Lung (tissue), 12 donors: ENCODE data around the gene GYPE. TPM values are rescaled to one million over a fixed set of nuclear protein-coding genes. Genes with fewer than 3 reads are reported as not detected.
"Not testable (repeated sequence)": the region's sequence is repeated elsewhere in the genome, so short reads cannot be mapped to it uniquely, and the experiment has no call there.

Source experiments
- ATAC-seq: fragments of 200-7000 bp; cut with Tn5 transposase; one replicate; pipeline ENCODE4 v1.9.1; 2020; ENCODE audit warnings: moderate number of reproducible peaks; ENCODE audit not compliant: insufficient read depth, low FRiP score
- DNase-seq, 3 donors: peaks; one replicate each; pipeline ENCODE4 v3.0.0-alpha.2; 2013 to 2017
- H3K27ac ChIP-seq, 2 donors: one replicate each; pipeline ENCODE4 v1.5.1; 2013; ENCODE audit warnings: mild to moderate bottlenecking in 2 of 2, moderate library complexity in 2 of 2, control low read depth in 1 of 2, inconsistent platforms in 1 of 2, low read depth in 1 of 2, low read length in 1 of 2
- H3K27me3 ChIP-seq, 3 donors: one replicate each; pipeline ENCODE4 v1.5.1; 2013; ENCODE audit warnings: low read length in 2 of 3; ENCODE audit not compliant: control insufficient read depth in 3 of 3, insufficient read depth in 3 of 3
- H3K36me3 ChIP-seq, 4 donors: one replicate each; pipeline ENCODE4 v1.5.1; 2013; ENCODE audit warnings: low read length in 4 of 4, mild to moderate bottlenecking in 1 of 4, moderate library complexity in 1 of 4; ENCODE audit not compliant: control insufficient read depth in 4 of 4, insufficient read depth in 4 of 4
- H3K4me1 ChIP-seq, 5 donors: one replicate each; pipeline ENCODE4 v1.5.1; 2013; ENCODE audit warnings: low read length in 5 of 5, mild to moderate bottlenecking in 2 of 5, moderate library complexity in 1 of 5; ENCODE audit not compliant: control insufficient read depth in 5 of 5, insufficient read depth in 5 of 5
- H3K4me3 ChIP-seq: one replicate; pipeline ENCODE4 v1.5.1; 2013; ENCODE audit warnings: mild to moderate bottlenecking, control low read depth, moderate library complexity
- H3K9ac ChIP-seq, 2 donors: one replicate each; pipeline ENCODE4 v1.5.1; 2013; ENCODE audit warnings: low read length in 2 of 2, control low read depth in 1 of 2; ENCODE audit not compliant: insufficient read depth in 1 of 2
- H3K9me3 ChIP-seq, 4 donors: one replicate each; pipeline ENCODE4 v1.5.1; 2013; ENCODE audit warnings: low read length in 3 of 4, mild to moderate bottlenecking in 1 of 4, moderate library complexity in 1 of 4; ENCODE audit not compliant: control insufficient read depth in 4 of 4, insufficient read depth in 3 of 4
- CTCF ChIP-seq: IDR thresholded peaks from 2 replicates; pipeline ENCODE4 v1.5.1; 2012; ENCODE audit warnings: mild to moderate bottlenecking; ENCODE audit errors: control extremely low read depth, extremely low read depth
- WGBS, 2 donors: extraction: QIAGEN DNeasy Blood & Tissue Kit; methylation state at CpG; one replicate each; pipeline ENCODE4 v1.1.7; 2013; 5-methylcytosine and 5-hydroxymethylcytosine counted together
- polyA plus RNA-seq, 2 donors: library from polyadenylated mRNA; stranded (reverse); fragments of 200-250 nt; gene quantifications; one replicate each; pipeline ENCODE4 v1.2.1, GENCODE V29; 2013
- total RNA-seq, 2 donors: library from RNA; depleted of rRNA in 1 of 2; stranded (reverse); fragments of >200 nt in 1 of 2; gene quantifications; one replicate each; pipeline ENCODE4 v1.2.1, GENCODE V29; 2014 to 2021
- donor health status: control.
- donor health status: control.
- donor health status: Bipolar disorder and iron deficiency.
- donor health status: healthy.
- donor health status: DM: yes; HTN: yes; CAD: no.

Gene GYPE
- total and polyA plus RNA-seq, 4 donors, result 0.70 to 7.0 (median 1.5) TPM

GRCh38 chr4:143882892-143883291 is 22.5 kb downstream of the GYPE start:
- Histone ChIP-seq H3K4me1 (no peaks in the 10 kb centered on the region), H3K36me3 (no peaks in the 10 kb centered on the region), H3K9me3 (no peaks in the 10 kb centered on the region), H3K27ac (no peak overlapping the region), H3K4me3 (no peak overlapping the region), H3K27me3 (no peaks in the 10 kb centered on the region), H3K9ac (no peak overlapping the region)
- no peak for ATAC-seq
- WGBS, 2 donors, result 84 to 92% methylated on average over 4 of the region's 4 CpGs
- no peak for TF ChIP-seq CTCF
- no peak for DNase-seq

GRCh38 chr4:143879561-143879960 is 25.8 kb downstream of the GYPE start:
- 56 to 76% methylated on average over 2 of the region's 2 CpGs for WGBS, 2 donors
- not testable (repeated sequence) for H3K9ac ChIP-seq, H3K4me3 ChIP-seq, DNase-seq, H3K27me3 ChIP-seq, H3K27ac ChIP-seq, H3K9me3 ChIP-seq, H3K4me1 ChIP-seq, ATAC-seq, H3K36me3 ChIP-seq

- H3K36me3 ChIP-seq, H3K9ac ChIP-seq, H3K9me3 ChIP-seq, DNase-seq, H3K4me3 ChIP-seq, H3K4me1 ChIP-seq, H3K27me3 ChIP-seq, H3K27ac ChIP-seq, ATAC-seq: not testable (repeated sequence)
- 96 to 97% methylated on average over 2 of the region's 2 CpGs for WGBS, 2 donors
These were observed 30.0 kb downstream of the GYPE start for GRCh38 chr4:143875357-143875756.

DNA sequence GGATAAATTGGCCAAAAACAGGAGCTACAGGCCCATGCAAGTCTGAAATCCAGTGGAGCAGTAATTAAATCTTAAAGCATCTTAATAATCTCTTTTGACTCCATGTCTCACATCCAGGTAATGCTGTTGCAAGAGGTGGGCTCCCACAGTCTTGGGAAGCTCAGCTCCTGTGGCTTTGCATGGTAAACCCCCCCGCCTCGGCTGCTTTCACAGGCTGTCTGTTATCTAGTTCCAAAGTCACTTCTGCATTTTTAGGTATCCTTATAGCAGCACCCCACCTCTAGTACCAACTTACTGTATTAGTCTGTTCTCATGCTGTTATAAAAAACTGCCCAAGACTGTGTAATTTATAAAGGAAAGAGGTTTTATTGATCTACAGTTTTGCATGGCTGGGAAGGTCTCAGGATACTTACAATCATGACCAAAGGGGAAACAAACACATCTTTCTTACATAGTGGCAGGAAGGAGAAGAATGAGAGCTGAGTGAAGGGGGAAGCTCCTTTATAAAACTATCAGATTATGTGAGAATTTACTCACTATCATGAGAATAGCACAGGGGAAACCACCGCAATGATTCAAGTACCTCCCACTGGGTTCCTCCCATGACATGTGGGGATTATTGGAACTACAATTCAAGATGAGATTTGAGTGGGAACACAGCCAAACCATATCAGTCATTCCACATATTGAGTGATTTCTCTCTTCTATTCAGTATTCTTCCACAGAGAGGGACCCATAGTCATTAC is 34.7 kb downstream of the GYPE start:
- not testable (repeated sequence) for H3K36me3 ChIP-seq, ATAC-seq, H3K4me1 ChIP-seq, H3K9me3 ChIP-seq, H3K4me3 ChIP-seq, DNase-seq, H3K27me3 ChIP-seq, H3K27ac ChIP-seq, H3K9ac ChIP-seq
- WGBS, 2 donors, result 0 to 26% methylated on average over 2 of the region's 3 CpGs

DNA sequence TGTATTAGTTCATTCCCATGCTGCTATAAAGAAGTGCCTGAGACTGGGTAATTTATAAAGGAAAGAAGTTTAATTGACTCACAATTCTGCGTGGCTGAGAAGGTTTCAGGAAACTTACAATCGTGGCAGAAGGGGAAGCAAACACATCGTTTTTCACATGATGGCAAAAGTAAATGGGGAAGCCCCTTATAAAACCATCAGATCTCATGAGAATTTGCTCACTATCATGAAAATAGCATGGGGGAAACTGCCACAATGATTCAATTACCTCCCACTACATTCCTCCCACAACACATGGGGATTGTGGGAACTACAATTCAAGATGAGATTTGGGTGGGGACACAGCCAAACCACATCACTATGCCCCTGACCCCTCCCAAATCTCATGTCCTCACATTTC is 35.4 kb downstream of the GYPE start:
- not testable (repeated sequence) for H3K9ac ChIP-seq, H3K9me3 ChIP-seq, H3K27me3 ChIP-seq, H3K36me3 ChIP-seq, H3K4me3 ChIP-seq, H3K4me1 ChIP-seq, ATAC-seq, DNase-seq, H3K27ac ChIP-seq
- 21% methylated on average over 3 of the region's 3 CpGs; no CpG with 5 or more reads in 1 of the 2 donors for WGBS, 2 donors

- not testable (repeated sequence) for DNase-seq, H3K9me3 ChIP-seq, H3K4me1 ChIP-seq, H3K27ac ChIP-seq, H3K9ac ChIP-seq, H3K27me3 ChIP-seq, H3K4me3 ChIP-seq, H3K36me3 ChIP-seq, ATAC-seq
- 42 to 43% methylated on average over 1 of the region's 1 CpG for WGBS, 2 donors
These were observed 42.6 kb downstream of the GYPE start for GRCh38 chr4:143862716-143863115.
